ENCODE measurements around the gene EEF2K. TPM values are rescaled to one million over a fixed set of nuclear protein-coding genes. Genes with fewer than 3 reads are reported as not detected.
A peak's percentile ranks its signal among the peaks of the same experiment; 100 is the strongest.

EEF2K gene
- total and polyA plus RNA-seq, 2 of the 13 experiments (the other 11 are each of a cell fraction or from before 2014, with no cell fraction given): 22.0 to 23.8 TPM

GRCh38 chr16:22195695-22196558 lies 10.2 kb upstream of the EEF2K start (continued):
- TF ChIP-seq ZNF589 (CRISPR knock-in tag; conservative IDR thresholded peaks at IDR 0.05): peak; percentile 64
- TF ChIP-seq ZSCAN31 (CRISPR knock-in tag; IDR thresholded peaks at IDR 0.05; ENCODE audit: low read depth): peak; percentile 91; the same call in 1 of the 2 replicates
- TF ChIP-seq KAT7 (CRISPR knock-in tag; IDR thresholded peaks at IDR 0.05; ENCODE audit: borderline replicate concordance): peak; percentile 26; the same call in 1 of the 2 replicates
- peak; percentile 98 for TF ChIP-seq TARDBP (CRISPR knock-in tag; IDR thresholded peaks at IDR 0.05)
- TF ChIP-seq SPEN (CRISPR knock-in tag; IDR thresholded peaks at IDR 0.05; ENCODE audit: low read depth): peak; percentile 76; the same call in 1 of the 2 replicates
- TF ChIP-seq KIAA2018 (CRISPR knock-in tag; IDR thresholded peaks at IDR 0.05; ENCODE audit: borderline replicate concordance): no peak
- no peak for TF ChIP-seq PHB2 (IDR thresholded peaks at IDR 0.05; ENCODE audit: partially characterized antibody)
- TF ChIP-seq ATF6 (CRISPR knock-in tag; conservative IDR thresholded peaks at IDR 0.05): peak; percentile 66
- peak; percentile 94 for TF ChIP-seq FOXK1 (CRISPR knock-in tag; IDR thresholded peaks at IDR 0.05; ENCODE audit: borderline replicate concordance, low read depth)
- TF ChIP-seq ZBTB43 (CRISPR knock-in tag; conservative IDR thresholded peaks at IDR 0.05): peak; percentile 15; the same call in 1 of the 2 replicates
- TF ChIP-seq TRAFD1 (CRISPR knock-in tag; IDR thresholded peaks at IDR 0.05; ENCODE audit: borderline replicate concordance): no peak
- no peak for TF ChIP-seq HNRNPK (IDR thresholded peaks at IDR 0.05; ENCODE audit: low read depth, low read length, poor library complexity, severe bottlenecking)
- peak; percentile 43; the same call in 1 of the 2 replicates for TF ChIP-seq FIP1L1 (IDR thresholded peaks at IDR 0.05; ENCODE audit: borderline replicate concordance, insufficient read depth, low read depth, low read length)

All from HepG2 (cell line).